H1 (cell line): ENCODE measurements around the gene TCEA3. TPM values are rescaled to one million over a fixed set of nuclear protein-coding genes. Genes with fewer than 3 reads are reported as not detected.

Source experiments
- CTCF ChIA-PET: fragments of 300-600 bp; sonication (Branson Sonifier 250); formaldehyde crosslinking; loops from one replicate; lab custom pipeline; 2021; ENCODE audit not compliant: partially characterized antibody; lab: Charles Lee
- POLR2A ChIA-PET: fragments of 300-600 bp; sonication (Branson Sonifier 250); formaldehyde crosslinking; loops from one replicate; lab custom pipeline; 2021; ENCODE audit warnings: inconsistent platforms; ENCODE audit not compliant: partially characterized antibody; lab: Charles Lee
- DNase-seq, 2 experiments: peaks; one replicate each; pipeline versions ENCODE4 v3.0.0 to v3.0.0-alpha.2; 2010 to 2022; ENCODE audit warnings: low spot score in 2 of 2, low read depth in 1 of 2, mixed read lengths in 1 of 2
- FAIRE-seq: peaks from 2 replicates; lab custom pipeline; 2011; peaks lifted over from hg19 to GRCh38; lab: Jason Lieb, UNC
- H2AFZ ChIP-seq: 2 replicates; pipeline ENCODE4 v1.8.1; 2012; ENCODE audit warnings: low read length, inconsistent platforms
- H2AK5ac ChIP-seq: 2 replicates; pipeline ENCODE4 v1.6.1; 2013; ENCODE audit warnings: low read depth, low read length
- H2BK120ac ChIP-seq: replicated peaks from 2 replicates; pipeline ENCODE3; 2013; ENCODE audit warnings: low read depth, low read length, inconsistent platforms
- H2BK12ac ChIP-seq: 2 replicates; pipeline ENCODE4 v1.6.1; 2013; ENCODE audit warnings: low read depth, low read length
- H2BK15ac ChIP-seq: 2 replicates; pipeline ENCODE4 v1.6.1; 2013; ENCODE audit warnings: low read length
- H2BK20ac ChIP-seq: 2 replicates; pipeline ENCODE4 v1.6.1; 2013; ENCODE audit warnings: low read length
- H2BK5ac ChIP-seq: 2 replicates; pipeline ENCODE4 v1.6.1; 2013; ENCODE audit warnings: low read depth, low read length
- H3K14ac ChIP-seq: 2 replicates; pipeline ENCODE4 v1.6.1; 2013; ENCODE audit warnings: inconsistent platforms; ENCODE audit not compliant: insufficient read length
- H3K18ac ChIP-seq: 2 replicates; pipeline ENCODE4 v1.6.1; 2013; ENCODE audit warnings: low read length; ENCODE audit errors: extremely low read depth
- H3K23ac ChIP-seq: 2 replicates; pipeline ENCODE4 v1.6.1; 2013; ENCODE audit warnings: inconsistent platforms; ENCODE audit not compliant: insufficient read length
- H3K23me2 ChIP-seq: 2 replicates; pipeline ENCODE4 v1.6.1; 2013; ENCODE audit warnings: low read depth, low read length
- H3K27ac ChIP-seq: 2 replicates; pipeline ENCODE4 v1.6.1; 2011; ENCODE audit warnings: low read depth, low read length, inconsistent platforms
- H3K27me3 ChIP-seq, 4 experiments: replicated peaks in 1 of 4; 1 replicate in 1 of 4; 2 replicates in 3 of 4; pipeline versions ENCODE4 v1.6.1 to v1.8.1; 2011 to 2013; ENCODE audit warnings: low read length in 3 of 4, mild to moderate bottlenecking in 3 of 4, inconsistent platforms in 2 of 4, mixed read lengths in 2 of 4, moderate library complexity in 1 of 4; ENCODE audit not compliant: control insufficient read depth in 3 of 4, insufficient read depth in 3 of 4; ENCODE audit errors: extremely low read depth in 1 of 4
- H3K36me3 ChIP-seq, 4 experiments: 2 replicates each; pipeline versions ENCODE4 v1.6.1 to v1.8.1; 2011 to 2013; ENCODE audit warnings: mild to moderate bottlenecking in 4 of 4, low read length in 3 of 4, moderate library complexity in 2 of 4, control low read depth in 1 of 4, inconsistent platforms in 1 of 4; ENCODE audit not compliant: insufficient read depth in 4 of 4, control insufficient read depth in 2 of 4
- H3K4ac ChIP-seq: replicated peaks from 2 replicates; pipeline ENCODE3; 2013; ENCODE audit warnings: low read length, low read depth, mixed read lengths, inconsistent platforms; ENCODE audit not compliant: insufficient read length
- H3K4me1 ChIP-seq, 4 experiments: replicated peaks in 1 of 4; 1 replicate in 1 of 4; 2 replicates in 3 of 4; pipeline versions ENCODE4 v1.6.1 to v1.8.1; 2011 to 2013; ENCODE audit warnings: low read length in 3 of 4, inconsistent platforms in 2 of 4, mixed read lengths in 1 of 4; ENCODE audit not compliant: insufficient read depth in 4 of 4, control insufficient read depth in 3 of 4
- H3K4me2 ChIP-seq, 2 experiments: 2 replicates each; pipeline versions ENCODE4 v1.6.1 to v1.8.1; 2011 to 2013; ENCODE audit warnings: low read depth in 2 of 2, low read length in 2 of 2, control low read depth in 1 of 2, inconsistent platforms in 1 of 2, mild to moderate bottlenecking in 1 of 2; ENCODE audit not compliant: insufficient read depth in 1 of 2
- H3K4me3 ChIP-seq, 4 experiments: fragments of 200-600, 300-600 bp in 1 of 4; sonication (generic), shearing (Covaris generic), sonication (Bioruptor Twin) in 1 of 4; 2 replicates each; pipeline versions ENCODE4 v1.5.1 to v1.8.1; 2011 to 2016; ENCODE audit warnings: low read length in 4 of 4, low read depth in 3 of 4, control low read depth in 2 of 4, inconsistent platforms in 2 of 4, mild to moderate bottlenecking in 2 of 4, mixed read lengths in 1 of 4, moderate library complexity in 1 of 4; ENCODE audit not compliant: insufficient read depth in 2 of 4; ENCODE audit errors: extremely low read depth in 1 of 4
- H3K56ac ChIP-seq: replicated peaks from 2 replicates; pipeline ENCODE3; 2013; ENCODE audit warnings: low read depth, mild to moderate bottlenecking, mixed read lengths, low read length, inconsistent platforms; ENCODE audit not compliant: insufficient read length
- H3K79me1 ChIP-seq: 2 replicates; pipeline ENCODE4 v1.6.1; 2013; ENCODE audit warnings: low read depth, low read length, control low read depth
- H3K79me2 ChIP-seq, 2 experiments: 2 replicates each; pipeline versions ENCODE4 v1.6.1 to v1.8.1; 2012 to 2013; ENCODE audit warnings: low read length in 2 of 2, mild to moderate bottlenecking in 2 of 2, inconsistent platforms in 1 of 2; ENCODE audit not compliant: insufficient read depth in 2 of 2, control insufficient read depth in 1 of 2
- H3K9ac ChIP-seq, 4 experiments: replicated peaks in 1 of 4; 1 replicate in 1 of 4; 2 replicates in 3 of 4; pipeline versions ENCODE4 v1.6.1 to v1.8.1; 2011 to 2013; ENCODE audit warnings: low read depth in 3 of 4, low read length in 3 of 4, control low read depth in 2 of 4, mild to moderate bottlenecking in 2 of 4, moderate library complexity in 2 of 4, inconsistent platforms in 1 of 4; ENCODE audit errors: extremely low read depth in 1 of 4
- H3K9me3 ChIP-seq, 2 experiments: 2 replicates each; pipeline versions ENCODE4 v1.6.1 to v1.8.1; 2012 to 2013; ENCODE audit warnings: mild to moderate bottlenecking in 2 of 2, moderate library complexity in 2 of 2, control low read depth in 1 of 2, inconsistent platforms in 1 of 2, low read depth in 1 of 2, low read length in 1 of 2, mixed read lengths in 1 of 2; ENCODE audit not compliant: insufficient read depth in 2 of 2
- H4K20me1 ChIP-seq, 2 experiments: replicated peaks in 1 of 2; 2 replicates each; pipeline versions ENCODE3 to v1.8.1; 2011 to 2013; ENCODE audit warnings: inconsistent platforms in 2 of 2, low read length in 2 of 2, mild to moderate bottlenecking in 1 of 2; ENCODE audit not compliant: insufficient read depth in 2 of 2, control insufficient read depth in 1 of 2
- H4K5ac ChIP-seq: 2 replicates; pipeline ENCODE4 v1.6.1; 2013; ENCODE audit warnings: low read length, low read depth, mixed read lengths, inconsistent platforms; ENCODE audit not compliant: insufficient read length
- H4K8ac ChIP-seq: 2 replicates; pipeline ENCODE4 v1.8.0; 2013; ENCODE audit warnings: mild to moderate bottlenecking, moderate library complexity, low read length, inconsistent platforms; ENCODE audit not compliant: insufficient read depth; ENCODE audit errors: extremely low read depth
- H4K91ac ChIP-seq: replicated peaks from 2 replicates; pipeline ENCODE3; 2013; ENCODE audit warnings: low read length, mixed read lengths, inconsistent platforms; ENCODE audit not compliant: insufficient read length
- EGR1 ChIP-seq: IDR thresholded peaks from 2 replicates; pipeline ENCODE4 v1.6.1; 2011; ENCODE audit warnings: low read depth, low read length, borderline replicate concordance
- PHF8 ChIP-seq: fragments of 200-600 bp; sonication (generic); conservative IDR thresholded peaks from 2 replicates; pipeline ENCODE4 v1.7.1; 2012; ENCODE audit warnings: low read depth, mild to moderate bottlenecking, inconsistent platforms, low read length, moderate library complexity
- USF2 ChIP-seq: IDR thresholded peaks from 2 replicates; pipeline ENCODE4 v1.6.1; 2011; ENCODE audit warnings: low read length, improper control_type of control experiment
- ZNF274 ChIP-seq: IDR thresholded peaks from 2 replicates; pipeline ENCODE4 v1.7.0; 2012; ENCODE audit warnings: low read length, borderline replicate concordance; ENCODE audit errors: extremely low read depth
- WGBS, 2 experiments: shearing (Covaris generic) in 1 of 2; methylation state at CpG; one replicate each; pipeline versions ENCODE4 v1.1.6 to v1.1.7; 2013 to 2015; ENCODE audit warnings: low lambda C conversion rate in 2 of 2, mixed read lengths in 2 of 2, inconsistent platforms in 1 of 2, low coverage in 1 of 2, missing lambda C conversion rate in 1 of 2; ENCODE audit not compliant: insufficient replicate concordance in 2 of 2, insufficient coverage in 1 of 2, insufficient read length in 1 of 2; ENCODE audit errors: extremely low coverage in 1 of 2, missing lambda C conversion rate in 1 of 2; 5-methylcytosine and 5-hydroxymethylcytosine counted together
- polyA plus RNA-seq, 7 experiments: library from polyadenylated mRNA; depleted of rRNA in 3 of 7; stranded (reverse) in 5 of 7; unstranded in 2 of 7; fragments of >200 nt in 5 of 7; fragments of 200-250 nt in 2 of 7; gene quantifications; 1 replicate in 5 of 7; 2 replicates in 1 of 7; 4 replicates in 1 of 7; pipeline versions ENCODE4 v1.2.1 to v1.2.3, GENCODE V29; 2011 to 2013; ENCODE audit warnings: missing spikeins in 2 of 7, mixed read lengths in 2 of 7
- total RNA-seq: library from RNA; stranded (reverse); fragmentation: NEBNext Ultra II Directional; extraction: Animal tissue kit (Norgen Biotek cat#: 25700); gene quantifications from 2 replicates; pipeline ENCODE4 v1.2.1, GENCODE V29; 2021

Gene TCEA3
- total and polyA plus RNA-seq, 2 of the 8 experiments (the other 6 are each of a cell fraction or from before 2014, with no cell fraction given): 0.08 TPM; not detected in 1

GRCh38 chr1:23459338-23459757 is 34.8 kb upstream of the TCEA3 start:
- ChIA-PET CTCF (interaction anchor here (0.6 to 1.7 kb wide), 3 partner anchors 38 to 192 kb away, joined by 3 to 8 read pairs (median 4); no protein-coding TSS in a partner anchor), POLR2A (interaction anchor here (0.8 kb wide), 1 partner anchor 113 kb away, joined by 3 read pairs; no protein-coding TSS in a partner anchor)
- Histone ChIP-seq H3K9me3 (0 out of 4 replicates have a peak, but pooled peaks cover 0 to 2% of the 10 kb centered on the region in 2 experiments), H3K27me3 (no peaks in the 10 kb centered on the region), H2AFZ (no peak overlapping the region), H2BK20ac (no peak overlapping the region), H2BK5ac (no peak overlapping the region), H3K27ac (no peak overlapping the region), H3K23me2 (no peaks in the 10 kb centered on the region), H3K4ac (no peak overlapping the region), H3K79me1 (peaks cover 7% of the 10 kb centered on the region), H3K4me3 (no peak overlapping the region), H2BK15ac (no peak overlapping the region), H2BK12ac (no peak overlapping the region), H3K79me2 (peaks cover 0 to 4% of the 10 kb centered on the region in 2 experiments; a peak in 1 of 4 replicates), H3K23ac (no peak overlapping the region), H3K4me1 (no peaks in the 10 kb centered on the region), H2BK120ac (no peak overlapping the region), H4K5ac (no peak overlapping the region), H4K91ac (no peak overlapping the region), H3K4me2 (no peak overlapping the region), H3K36me3 (peaks cover 0 to 10% (median 0%) of the 10 kb centered on the region in 4 experiments; a peak in 2 of 8 replicates), H3K56ac (no peak overlapping the region), H2AK5ac (no peak overlapping the region), H4K8ac (no peak overlapping the region), H4K20me1 (peaks cover 0 to 4% of the 10 kb centered on the region in 2 experiments), H3K14ac (no peak overlapping the region), H3K18ac (no peak overlapping the region), H3K9ac (no peak overlapping the region)
- DNase-seq (no peak), FAIRE-seq (peak; percentile 7)
- TF ChIP-seq EGR1 (no peak), PHF8 (no peak), USF2 (peak; percentile 64), ZNF274 (no peak)
- 69% methylated on average over 2 of the region's 2 CpGs; no CpG with 5 or more reads in 1 of the 2 experiments for WGBS, 2 experiments
